D721Med (cell line): ENCODE measurements around the gene MCF2L2.

ENCODE experiments used
- DNase-seq: peaks from one replicate; pipeline ENCODE4 v3.0.0; 2011; ENCODE audit warnings: low spot score; ENCODE audit not compliant: insufficient read length
- FAIRE-seq: peaks from 2 replicates; lab custom pipeline; 2011; peaks lifted over from hg19 to GRCh38; lab: Jason Lieb, UNC
- CTCF ChIP-seq: IDR thresholded peaks from 2 replicates; pipeline ENCODE4 v1.5.1; 2012; ENCODE audit warnings: mild to moderate bottlenecking, control low read depth; ENCODE audit not compliant: insufficient read depth; ENCODE audit errors: missing control alignments

Gene MCF2L2

DNA sequence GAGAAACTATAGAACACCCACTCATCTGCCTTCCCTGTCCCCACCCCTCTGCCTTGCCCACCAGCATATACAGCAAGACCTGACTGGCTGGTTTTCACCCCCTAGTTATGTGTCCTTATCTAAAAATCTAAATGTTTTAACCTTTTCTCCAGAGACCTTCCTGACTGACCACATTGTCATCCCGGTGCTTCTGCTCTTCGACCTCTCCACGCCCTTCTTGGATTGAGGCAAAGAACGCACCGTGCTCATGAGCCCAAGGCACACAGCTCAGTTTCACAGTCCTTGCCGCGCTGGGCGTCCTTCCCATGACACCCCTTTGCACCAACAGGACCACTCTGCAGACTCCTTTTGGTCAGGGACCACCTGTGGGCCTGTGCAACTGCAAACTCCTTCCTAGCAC lies 112.7 kb downstream of the MCF2L2 start:
- FAIRE-seq (no peak), DNase-seq (no peak)
- TF ChIP-seq CTCF: no peak

DNA sequence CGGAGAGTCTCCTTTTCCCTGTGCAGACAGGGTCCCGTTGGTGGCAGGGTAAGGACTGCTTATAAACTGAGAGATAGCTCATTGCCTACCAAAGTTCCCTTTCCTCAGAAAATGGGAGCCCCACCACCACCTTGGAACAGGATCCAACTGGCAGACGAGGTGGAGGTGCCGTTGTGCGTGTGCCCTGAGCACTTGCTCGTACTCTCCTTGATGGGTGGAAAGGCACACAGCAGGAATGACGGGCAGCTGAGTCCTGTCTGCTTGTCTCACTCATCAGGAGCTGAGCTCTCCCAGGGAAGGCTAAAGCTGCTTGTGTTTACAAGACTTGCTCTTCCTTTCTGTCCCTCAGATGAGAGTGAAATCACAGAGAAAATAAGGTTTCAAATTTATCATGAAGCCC lies 114.7 kb downstream of the MCF2L2 start:
- FAIRE-seq (no peak), DNase-seq (no peak)
- no peak for TF ChIP-seq CTCF

GRCh38 chr3:183313351-183313750 lies 115.1 kb downstream of the MCF2L2 start:
- DNase-seq: no peak
- no peak for TF ChIP-seq CTCF

DNA sequence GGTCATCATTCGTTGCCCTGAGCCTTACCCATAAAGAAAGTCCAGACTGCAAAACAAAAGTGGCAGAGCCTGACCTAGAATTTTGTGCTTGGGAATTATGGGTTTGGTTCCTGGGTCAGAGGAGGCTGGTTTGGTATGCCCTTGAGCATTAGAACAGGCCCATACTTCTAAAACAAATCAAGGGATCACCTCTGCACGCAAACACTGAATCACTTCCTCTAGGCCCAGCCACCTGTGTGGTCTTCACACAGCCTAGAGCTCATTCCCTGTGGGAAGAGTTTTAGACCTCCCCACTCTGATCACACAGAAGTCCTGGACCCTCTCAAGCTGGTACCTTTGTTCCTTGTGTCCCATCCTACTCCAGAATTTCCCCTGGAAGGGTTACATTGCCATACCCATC lies 116.0 kb downstream of the MCF2L2 start:
- TF ChIP-seq CTCF: no peak
- FAIRE-seq: no peak
- DNase-seq: no peak

More at GRCh38 chr3:183313351-183313750, 115.1 kb downstream of the MCF2L2 start:
- FAIRE-seq: no peak

- no peak for TF ChIP-seq CTCF
- DNase-seq (no peak), FAIRE-seq (no peak)
Measured at GRCh38 chr3:183310936-183311335, 117.5 kb downstream of the MCF2L2 start.

DNA sequence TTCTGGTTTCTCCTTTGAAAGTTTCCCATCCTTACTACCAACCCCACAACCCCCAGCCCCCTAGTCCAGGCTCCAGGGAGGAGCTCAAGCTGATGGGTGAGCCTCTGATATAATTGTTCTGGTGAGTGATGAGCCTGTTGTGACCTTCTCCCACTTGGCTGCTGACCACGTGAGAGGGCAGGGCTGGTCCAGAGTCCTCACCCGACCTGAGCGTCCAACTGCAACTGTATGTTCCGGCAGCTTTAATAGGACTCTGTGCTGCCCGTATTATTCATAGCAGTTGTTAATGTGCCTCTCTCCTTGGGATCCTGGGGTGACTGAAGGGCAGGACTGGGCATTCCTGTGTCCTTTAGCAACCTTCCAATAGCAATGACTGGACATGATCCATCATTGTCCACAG lies 119.1 kb downstream of the MCF2L2 start:
- no peak for FAIRE-seq
- no peak for TF ChIP-seq CTCF
- DNase-seq: no peak

DNA sequence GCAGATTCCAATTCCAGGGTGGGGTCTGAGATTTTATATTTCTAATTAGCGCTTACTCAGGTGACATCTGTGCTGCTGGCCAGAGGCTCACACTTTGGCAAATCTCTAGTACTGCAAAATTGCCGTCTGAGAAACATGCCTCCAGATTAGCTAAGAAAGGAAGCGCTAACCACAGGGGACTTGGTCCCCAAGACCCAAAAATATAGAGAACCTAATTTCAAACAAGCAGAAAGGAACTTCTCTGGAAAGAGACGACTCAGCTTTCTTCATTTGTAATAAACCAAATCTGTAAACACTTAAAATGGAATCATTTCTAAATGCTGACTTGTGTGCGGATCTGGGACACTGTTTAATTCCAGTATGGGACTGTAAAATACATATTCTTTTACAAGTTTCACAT lies 119.7 kb downstream of the MCF2L2 start:
- no peak for FAIRE-seq
- TF ChIP-seq CTCF: no peak
- no peak for DNase-seq
